Ovary (tissue), 9 donors: ENCODE measurements around the gene CRIP1. TPM values are rescaled to one million over a fixed set of nuclear protein-coding genes. Genes with fewer than 3 reads are reported as not detected.
A peak's percentile ranks its signal among the peaks of the same experiment; 100 is the strongest.

ENCODE experiments used
- DNase-seq, 5 donors: peaks; one replicate each; pipeline ENCODE4 v3.0.0-alpha.2; 2019 to 2020
- H3K27ac ChIP-seq, 2 donors: fragments of 200-600 bp; one replicate each; pipeline versions ENCODE4 v1.5.1 to v1.8.0; 2019 to 2022
- H3K27me3 ChIP-seq: fragments of 200-600 bp; one replicate; pipeline ENCODE4 v1.8.0; 2022
- H3K36me3 ChIP-seq: fragments of 200-600 bp; sonication (generic); one replicate; pipeline ENCODE4 v1.5.1; 2019
- H3K4me1 ChIP-seq: one replicate; pipeline ENCODE4 v1.8.1; 2013; ENCODE audit warnings: mild to moderate bottlenecking, moderate library complexity; ENCODE audit not compliant: insufficient read depth
- H3K4me3 ChIP-seq: fragments of 200-600 bp; sonication (generic); one replicate; pipeline ENCODE4 v1.5.1; 2017
- H3K9me3 ChIP-seq, 2 donors: fragments of 200-600 bp in 1 of 2; sonication (generic) in 1 of 2; one replicate each; pipeline versions ENCODE4 v1.5.1 to v1.8.1; 2013 to 2019; ENCODE audit warnings: mild to moderate bottlenecking in 1 of 2, moderate library complexity in 1 of 2
- EP300 ChIP-seq: sonication (generic); formaldehyde crosslinking; IDR thresholded peaks from one replicate; pipeline ENCODE4 v1.6.1; 2017; ENCODE audit warnings: antibody characterized with exemption
- POLR2A ChIP-seq: fragments of 450-650 bp; IDR thresholded peaks from one replicate; pipeline ENCODE4 v1.6.1; 2017; ENCODE audit warnings: antibody characterized with exemption, mild to moderate bottlenecking, moderate library complexity
- WGBS, 3 donors: extraction: QIAGEN DNeasy Blood & Tissue Kit in 1 of 3; methylation state at CpG; one replicate each; pipeline versions ENCODE4 v1.1.5 to v1.1.7; 2013 to 2017; 5-methylcytosine and 5-hydroxymethylcytosine counted together
- intact Hi-C, 4 donors: fragments of 100-400 bp; cut with DNase I; formaldehyde crosslinking; loops; one replicate each; pipeline versions ENCODE4 v1.11.0 to v1.15.1; 2022 to 2023
- polyA plus RNA-seq, 2 donors: library from polyadenylated mRNA; stranded (reverse); fragments of 200-250 nt in 1 of 2; fragments of 350-450 nt in 1 of 2; fragmentation: Illumina TruSeq in 1 of 2; extraction: RNeasy Lipid Tissue Mini Kit (QIAGEN cat#74804) in 1 of 2; gene quantifications; one replicate each; pipeline ENCODE4 v1.2.3, GENCODE V29; 2013 to 2014
- total RNA-seq, 7 donors: library from RNA; depleted of rRNA in 2 of 7; stranded (reverse); fragments of >200 nt in 2 of 7; fragmentation: NEBNext Ultra II Directional in 3 of 7; extraction: Animal tissue kit (Norgen Biotek cat#: 25700) in 3 of 7; gene quantifications; one replicate each; pipeline versions ENCODE4 v1.1.0 to v1.2.4, GENCODE V29; 2016 to 2023
- TF ChIP-seq, protein P1 (sequence below), 3 donors: fragments of 450-650 bp in 2 of 3; fragments of 200-600 bp in 1 of 3; IDR thresholded peaks; one replicate each; pipeline versions ENCODE4 v1.5.1 to v1.8.0; 2016 to 2022; ENCODE audit warnings: antibody characterized with exemption in 3 of 3, mild to moderate bottlenecking in 1 of 3
- donor health status: DM: no; HTN: no; CAD: no; lungs with moderate emphysema.
- donor health status: DM: no; HTN: no; CAD: no.
- donor health status: Bipolar disorder and iron deficiency.
- donor health status: DM: yes; HTN: yes; CAD: no.
- donor health status: DM: no; HTN: no; CAD: no.
- donor health status: DM: yes; HTN: yes; CAD: no.

The CRIP1 gene
- total and polyA plus RNA-seq, 9 donors = 3.2 to 116 (median 26.4) TPM

DNA sequence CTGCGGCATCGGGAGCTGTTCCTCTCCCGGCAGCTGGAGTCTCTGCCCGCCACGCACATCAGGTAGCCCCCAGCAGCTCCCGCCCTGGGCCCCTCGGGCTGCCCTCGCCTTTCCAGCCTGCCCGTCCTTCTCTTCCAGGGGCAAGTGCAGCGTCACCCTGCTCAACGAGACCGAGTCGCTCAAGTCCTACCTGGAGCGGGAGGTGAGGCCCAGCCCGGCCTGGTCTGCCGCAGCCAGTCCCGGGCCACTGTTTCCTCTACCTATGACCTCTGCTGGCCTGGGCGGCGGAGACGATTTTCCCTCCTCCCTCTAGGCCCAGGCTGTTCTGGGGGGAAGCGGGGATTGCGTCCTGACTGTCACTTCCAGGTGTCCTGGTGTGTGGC lies 36.6 kb upstream of the CRIP1 start:
- TF ChIP-seq EP300 = no peak
- TF ChIP-seq POLR2A = no peak
- TF ChIP-seq, protein P1, sequence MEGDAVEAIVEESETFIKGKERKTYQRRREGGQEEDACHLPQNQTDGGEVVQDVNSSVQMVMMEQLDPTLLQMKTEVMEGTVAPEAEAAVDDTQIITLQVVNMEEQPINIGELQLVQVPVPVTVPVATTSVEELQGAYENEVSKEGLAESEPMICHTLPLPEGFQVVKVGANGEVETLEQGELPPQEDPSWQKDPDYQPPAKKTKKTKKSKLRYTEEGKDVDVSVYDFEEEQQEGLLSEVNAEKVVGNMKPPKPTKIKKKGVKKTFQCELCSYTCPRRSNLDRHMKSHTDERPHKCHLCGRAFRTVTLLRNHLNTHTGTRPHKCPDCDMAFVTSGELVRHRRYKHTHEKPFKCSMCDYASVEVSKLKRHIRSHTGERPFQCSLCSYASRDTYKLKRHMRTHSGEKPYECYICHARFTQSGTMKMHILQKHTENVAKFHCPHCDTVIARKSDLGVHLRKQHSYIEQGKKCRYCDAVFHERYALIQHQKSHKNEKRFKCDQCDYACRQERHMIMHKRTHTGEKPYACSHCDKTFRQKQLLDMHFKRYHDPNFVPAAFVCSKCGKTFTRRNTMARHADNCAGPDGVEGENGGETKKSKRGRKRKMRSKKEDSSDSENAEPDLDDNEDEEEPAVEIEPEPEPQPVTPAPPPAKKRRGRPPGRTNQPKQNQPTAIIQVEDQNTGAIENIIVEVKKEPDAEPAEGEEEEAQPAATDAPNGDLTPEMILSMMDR (IDR thresholded peaks at IDR 0.05) = no peak
- 88 to 89% (median 88%) methylated on average over 22 of the region's 22 CpGs for WGBS, 3 donors
- H3K9me3 ChIP-seq = no peaks in the 10 kb centered on the region
- H3K27me3 ChIP-seq = no peaks in the 10 kb centered on the region
- DNase-seq = no peak
- H3K4me3 ChIP-seq = no peak overlapping the region
- no peaks in the 10 kb centered on the region for H3K36me3 ChIP-seq
- no peaks in the 10 kb centered on the region for H3K4me1 ChIP-seq
- H3K27ac ChIP-seq = no peak overlapping the region
- intact Hi-C loops = no loop called here

DNA sequence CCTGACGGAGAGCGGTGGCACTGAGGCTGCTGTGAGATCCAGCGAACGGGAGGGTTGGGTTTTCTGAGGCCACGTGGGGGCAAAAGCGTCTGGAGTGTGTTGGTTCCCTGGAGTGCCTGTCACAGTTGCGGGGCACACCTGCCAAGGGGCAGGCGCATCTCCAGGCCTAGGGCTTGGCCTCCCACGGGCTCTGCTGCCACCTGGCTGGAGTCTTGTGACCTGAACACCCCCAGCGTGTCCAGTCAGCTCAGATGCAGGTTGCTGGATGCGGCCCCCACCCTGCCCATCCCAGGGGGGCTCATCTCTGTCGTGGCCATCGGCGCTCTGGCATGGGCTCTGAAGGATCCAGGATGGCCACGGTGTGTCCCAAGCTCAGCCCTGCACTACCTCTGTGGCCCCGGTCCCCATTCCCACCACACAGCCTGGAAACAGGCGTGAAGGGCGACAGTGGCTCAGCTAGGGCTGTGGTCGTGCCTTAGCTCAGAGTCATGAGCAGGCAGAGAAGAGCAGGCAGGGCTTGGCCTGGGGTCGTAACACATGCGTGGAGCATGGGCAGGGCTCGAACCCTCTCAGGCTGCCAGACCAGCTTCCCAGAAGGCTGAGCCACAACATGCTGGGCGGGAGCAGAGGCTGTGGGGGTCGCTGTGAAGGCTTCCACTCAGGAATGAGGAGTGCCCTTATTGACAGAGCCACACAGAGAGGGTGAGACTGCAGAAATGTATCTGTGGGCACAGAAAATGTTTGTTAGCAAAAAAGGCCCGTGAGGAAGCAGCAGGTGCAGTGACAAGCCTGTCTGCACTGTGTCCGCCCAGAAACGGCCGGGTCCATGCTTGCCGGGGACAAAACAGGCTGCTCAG lies 35.6 kb upstream of the CRIP1 start:
- Histone ChIP-seq H3K36me3 (no peaks in the 10 kb centered on the region), H3K27ac (no peak overlapping the region), H3K4me3 (no peak overlapping the region), H3K27me3 (no peaks in the 10 kb centered on the region), H3K4me1 (no peaks in the 10 kb centered on the region), H3K9me3 (no peaks in the 10 kb centered on the region)
- peak in 1 of 5 donors; percentile 27 for DNase-seq
- 85 to 90% (median 88%) methylated on average over 29 of the region's 29 CpGs for WGBS, 3 donors
- TF ChIP-seq EP300 (no peak), POLR2A (no peak)
- TF ChIP-seq, protein P1 (IDR thresholded peaks at IDR 0.05) = no peak
- intact Hi-C loops = no loop called here

DNA sequence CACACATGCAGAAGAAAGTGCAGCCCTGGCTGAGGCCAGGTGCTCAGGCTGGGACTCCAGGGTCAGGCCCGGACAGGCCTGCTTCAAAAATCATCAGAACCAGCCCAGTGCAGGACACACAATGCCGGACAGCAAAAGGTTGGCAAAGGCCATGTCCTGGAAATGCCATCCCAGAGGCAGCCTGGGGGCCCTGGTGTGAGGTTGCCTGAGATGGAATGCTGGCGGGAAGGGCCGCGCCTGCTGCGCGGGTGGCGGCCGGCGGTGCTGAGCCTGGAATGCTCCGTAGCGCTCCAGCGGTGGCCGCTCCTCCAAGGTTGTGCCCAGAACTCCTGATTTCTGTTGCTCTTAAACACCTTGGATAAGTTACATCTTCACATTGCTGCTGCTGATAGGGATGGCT lies 33.7 kb upstream of the CRIP1 start:
- no peaks in the 10 kb centered on the region for H3K9me3 ChIP-seq
- no peaks in the 10 kb centered on the region for H3K27me3 ChIP-seq
- no peak for DNase-seq
- TF ChIP-seq EP300 = no peak
- no peak overlapping the region for H3K27ac ChIP-seq
- H3K4me3 ChIP-seq = no peak overlapping the region
- intact Hi-C loops = no loop called here
- H3K36me3 ChIP-seq = no peaks in the 10 kb centered on the region
- WGBS, 3 donors = 85 to 89% (median 86%) methylated on average over 14 of the region's 14 CpGs
- no peaks in the 10 kb centered on the region for H3K4me1 ChIP-seq

DNA sequence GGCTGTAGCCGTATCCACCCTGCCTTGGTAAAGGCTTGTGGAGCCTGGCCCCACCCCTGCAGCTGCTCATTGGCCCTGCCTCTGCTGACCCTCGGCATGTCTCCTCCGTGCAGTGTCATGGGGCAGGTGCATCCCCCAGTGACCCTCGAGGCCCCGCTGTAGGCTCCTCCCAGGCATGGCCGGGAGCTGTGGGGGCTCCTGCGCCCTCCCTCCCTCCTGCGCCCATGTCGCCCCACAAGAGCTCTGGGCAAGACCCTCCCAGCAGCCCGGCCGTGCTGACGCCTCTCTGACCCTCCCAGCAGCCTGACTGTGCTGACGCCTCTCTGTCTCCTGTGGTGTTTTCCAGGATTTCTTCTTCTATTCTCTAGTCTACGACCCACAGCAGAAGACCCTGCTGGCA lies 32.8 kb upstream of the CRIP1 start:
- Histone ChIP-seq H3K9me3 (no peaks in the 10 kb centered on the region), H3K4me3 (no peak overlapping the region), H3K27me3 (no peaks in the 10 kb centered on the region), H3K4me1 (no peaks in the 10 kb centered on the region), H3K27ac (no peak overlapping the region), H3K36me3 (no peaks in the 10 kb centered on the region)
- intact Hi-C loops = no loop called here
- 80 to 89% (median 80%) methylated on average over 13 to 14 of the region's 14 CpGs for WGBS, 3 donors
- DNase-seq = no peak
- TF ChIP-seq, protein P1 (IDR thresholded peaks at IDR 0.05) = no peak
- TF ChIP-seq POLR2A (no peak), EP300 (no peak)

DNA sequence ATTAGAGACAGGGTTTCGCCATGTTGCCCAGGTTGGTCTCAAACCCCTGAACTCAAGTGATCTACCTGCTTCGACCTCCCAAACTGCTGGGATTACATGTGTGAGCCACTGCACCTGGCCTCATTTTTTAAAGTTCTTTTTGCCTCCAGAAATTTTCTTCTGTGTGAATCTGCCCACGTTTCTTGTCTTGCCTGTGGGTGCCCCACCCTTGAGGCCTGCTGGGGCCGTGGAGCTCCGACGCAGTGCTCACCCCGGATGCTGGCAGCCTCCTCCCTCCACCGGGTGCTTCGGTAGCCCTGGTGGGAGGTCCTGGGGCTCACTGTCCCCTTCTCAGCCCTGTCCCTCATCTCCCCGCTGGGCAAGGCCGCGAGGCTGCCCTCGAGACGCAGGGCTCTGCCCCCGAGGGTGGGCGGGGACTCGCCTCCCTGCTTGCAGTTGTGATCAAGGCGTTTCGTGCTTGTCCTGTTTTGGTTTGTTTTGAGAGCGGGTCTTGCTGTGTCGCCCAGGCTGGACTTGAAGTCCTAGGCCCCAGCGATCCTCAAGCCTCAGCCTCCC lies 31.5 kb upstream of the CRIP1 start:
- Histone ChIP-seq H3K9me3 (no peaks in the 10 kb centered on the region), H3K4me1 (no peaks in the 10 kb centered on the region), H3K4me3 (no peak overlapping the region), H3K27me3 (no peaks in the 10 kb centered on the region), H3K27ac (no peak overlapping the region), H3K36me3 (no peaks in the 10 kb centered on the region)
- no peak for TF ChIP-seq EP300
- no peak for TF ChIP-seq POLR2A
- TF ChIP-seq, protein P1 (IDR thresholded peaks at IDR 0.05) = no peak
- 80 to 88% (median 84%) methylated on average over 22 of the region's 22 CpGs for WGBS, 3 donors
- intact Hi-C loops = no loop called here
- no peak for DNase-seq
